Liver (tissue), 9 donors: ENCODE results near the gene GPC2. TPM values are rescaled to one million over a fixed set of nuclear protein-coding genes. Genes with fewer than 3 reads are reported as not detected.

Experiments
- DNase-seq: peaks from one replicate; pipeline ENCODE4 v3.0.0-alpha.2; 2017; ENCODE audit warnings: low spot score
- H3K27ac ChIP-seq, 2 donors: one replicate each; pipeline ENCODE4 v1.7.0; 2013; ENCODE audit warnings: inconsistent platforms in 2 of 2, low read length in 2 of 2, control low read depth in 1 of 2, low read depth in 1 of 2, mild to moderate bottlenecking in 1 of 2
- H3K27me3 ChIP-seq, 4 donors: one replicate each; pipeline versions ENCODE4 v1.6.1 to v1.7.0; 2013; ENCODE audit warnings: low read length in 3 of 4, inconsistent platforms in 1 of 4, mild to moderate bottlenecking in 1 of 4, moderate library complexity in 1 of 4; ENCODE audit not compliant: control insufficient read depth in 4 of 4, insufficient read depth in 4 of 4
- H3K36me3 ChIP-seq, 4 donors: one replicate each; pipeline versions ENCODE4 v1.6.1 to v1.7.0; 2013; ENCODE audit warnings: low read length in 3 of 4, mild to moderate bottlenecking in 3 of 4, low read depth in 1 of 4, moderate library complexity in 1 of 4; ENCODE audit not compliant: control insufficient read depth in 4 of 4, insufficient read depth in 3 of 4
- H3K4me1 ChIP-seq, 4 donors: one replicate each; pipeline versions ENCODE4 v1.6.1 to v1.7.0; 2013; ENCODE audit warnings: low read length in 3 of 4, mild to moderate bottlenecking in 3 of 4, moderate library complexity in 1 of 4; ENCODE audit not compliant: control insufficient read depth in 4 of 4, insufficient read depth in 4 of 4
- H3K4me3 ChIP-seq, 3 donors: one replicate each; pipeline versions ENCODE4 v1.6.1 to v1.7.0; 2013; ENCODE audit warnings: low read length in 3 of 3, control low read depth in 1 of 3, low read depth in 1 of 3, mild to moderate bottlenecking in 1 of 3
- H3K9ac ChIP-seq, 2 donors: one replicate each; pipeline ENCODE4 v1.7.0; 2013; ENCODE audit warnings: low read length in 2 of 2, mild to moderate bottlenecking in 2 of 2, moderate library complexity in 2 of 2, control low read depth in 1 of 2, low read depth in 1 of 2
- H3K9me3 ChIP-seq, 4 donors: one replicate each; pipeline versions ENCODE4 v1.6.1 to v1.7.0; 2013; ENCODE audit warnings: low read length in 3 of 4; ENCODE audit not compliant: control insufficient read depth in 4 of 4
- EGR1 ChIP-seq, 2 donors: IDR thresholded peaks; 2 replicates each; pipeline ENCODE4 v1.6.1; 2016 to 2018; ENCODE audit warnings: antibody characterized with exemption in 2 of 2, low read depth in 2 of 2
- FOXA1 ChIP-seq: IDR thresholded peaks from 2 replicates; pipeline ENCODE4 v1.6.1; 2016; ENCODE audit warnings: antibody characterized with exemption
- GABPA ChIP-seq, 2 donors: IDR thresholded peaks in 1 of 2; conservative IDR thresholded peaks in 1 of 2; 2 replicates each; pipeline ENCODE4 v1.6.1; 2016; ENCODE audit warnings: antibody characterized with exemption in 2 of 2, mild to moderate bottlenecking in 1 of 2, moderate library complexity in 1 of 2
- HNF4A ChIP-seq, 2 donors: conservative IDR thresholded peaks; 2 replicates each; pipeline ENCODE4 v1.6.1; 2016; ENCODE audit warnings: antibody characterized with exemption in 2 of 2, mild to moderate bottlenecking in 2 of 2
- HNF4G ChIP-seq: IDR thresholded peaks from 2 replicates; pipeline ENCODE4 v1.6.1; 2016; ENCODE audit warnings: antibody characterized with exemption
- NR2F2 ChIP-seq: IDR thresholded peaks from 2 replicates; pipeline ENCODE4 v1.6.1; 2016; ENCODE audit warnings: antibody characterized with exemption
- RXRA ChIP-seq, 2 donors: IDR thresholded peaks; 2 replicates each; pipeline ENCODE4 v1.6.1; 2017 to 2018; ENCODE audit warnings: antibody characterized with exemption in 2 of 2, mild to moderate bottlenecking in 1 of 2
- SP1 ChIP-seq: IDR thresholded peaks from 2 replicates; pipeline ENCODE4 v1.6.1; 2018; ENCODE audit warnings: antibody characterized with exemption, mild to moderate bottlenecking
- TAF1 ChIP-seq: conservative IDR thresholded peaks from 2 replicates; pipeline ENCODE4 v1.6.1; 2016; ENCODE audit warnings: antibody characterized with exemption, mild to moderate bottlenecking
- YY1 ChIP-seq: IDR thresholded peaks from 2 replicates; pipeline ENCODE4 v1.6.1; 2016; ENCODE audit warnings: antibody characterized with exemption, mild to moderate bottlenecking
- whole genome bisulfite sequencing: extraction: QIAGEN DNeasy Blood & Tissue Kit; methylation state at CpG from one replicate; pipeline ENCODE4 v1.1.7; 2013; 5-methylcytosine and 5-hydroxymethylcytosine counted together
- polyA plus RNA-seq, 2 donors: library from polyadenylated mRNA; stranded (reverse) in 1 of 2; unstranded in 1 of 2; fragments of 200-250 nt in 1 of 2; fragments of >200 nt in 1 of 2; fragmentation: Nextera tagmentation in 1 of 2; extraction: Ambion mirVana in 1 of 2; gene quantifications; one replicate each; pipeline versions ENCODE4 v1.2.1 to v1.2.3, GENCODE V29; 2013 to 2015
- total RNA-seq, 2 donors: library from RNA; depleted of rRNA; stranded (reverse); fragments of >200 nt; gene quantifications; one replicate each; pipeline ENCODE4 v1.2.3, GENCODE V29; 2014
- TF ChIP-seq, protein P1 (sequence below): IDR thresholded peaks from 2 replicates; pipeline ENCODE4 v1.6.1; 2016; ENCODE audit warnings: antibody characterized with exemption
- TF ChIP-seq, protein P2 (sequence below): IDR thresholded peaks from 2 replicates; pipeline ENCODE4 v1.6.1; 2016; ENCODE audit warnings: antibody characterized with exemption
- TF ChIP-seq, protein P3 (sequence below): IDR thresholded peaks from 2 replicates; pipeline ENCODE4 v1.6.1; 2016; ENCODE audit warnings: antibody characterized with exemption
- TF ChIP-seq, protein P4 (sequence below): IDR thresholded peaks from 2 replicates; pipeline ENCODE4 v1.6.1; 2016; ENCODE audit warnings: antibody characterized with exemption, mild to moderate bottlenecking
- donor health status: healthy.
- donor health status: healthy.
- donor health status: healthy.
- donor health status: healthy.
- donor health status: healthy.

The GPC2 gene
- total and polyA plus RNA-seq, 4 donors = 0.14 to 0.79 (median 0.33) TPM; not detected in 1

DNA sequence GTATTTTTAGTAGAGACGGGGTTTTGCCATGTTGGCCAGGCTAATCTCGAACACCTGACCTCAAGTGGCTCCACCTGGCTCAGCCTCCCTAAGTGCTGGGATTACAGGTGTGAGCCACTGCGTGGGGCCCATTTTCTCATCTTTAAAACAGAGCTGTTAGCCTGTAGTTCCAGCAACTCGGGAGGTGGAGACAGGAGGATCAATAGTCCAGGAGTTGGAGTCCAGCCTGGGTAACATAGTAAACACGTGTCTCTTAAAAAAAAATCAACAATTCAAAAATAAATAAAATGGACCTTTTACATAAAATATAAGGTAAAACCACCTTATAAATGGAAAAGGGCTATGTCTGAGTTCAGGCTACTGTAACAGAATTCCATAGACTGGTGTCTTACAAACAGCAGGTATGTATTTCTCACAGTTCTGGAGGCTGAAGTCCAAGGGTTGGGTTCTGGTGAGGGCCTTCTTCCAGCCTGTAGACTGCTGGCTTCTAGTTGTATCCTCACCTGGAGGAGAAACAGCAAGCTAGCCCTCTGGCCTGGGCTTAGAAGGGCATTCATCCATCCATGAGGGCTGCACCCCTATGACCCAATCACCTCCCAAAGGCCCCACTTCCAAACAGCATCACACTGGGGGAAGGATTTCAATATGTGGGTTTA lies 35.6 kb upstream of the GPC2 start (continued):
- TF ChIP-seq, protein P1, sequence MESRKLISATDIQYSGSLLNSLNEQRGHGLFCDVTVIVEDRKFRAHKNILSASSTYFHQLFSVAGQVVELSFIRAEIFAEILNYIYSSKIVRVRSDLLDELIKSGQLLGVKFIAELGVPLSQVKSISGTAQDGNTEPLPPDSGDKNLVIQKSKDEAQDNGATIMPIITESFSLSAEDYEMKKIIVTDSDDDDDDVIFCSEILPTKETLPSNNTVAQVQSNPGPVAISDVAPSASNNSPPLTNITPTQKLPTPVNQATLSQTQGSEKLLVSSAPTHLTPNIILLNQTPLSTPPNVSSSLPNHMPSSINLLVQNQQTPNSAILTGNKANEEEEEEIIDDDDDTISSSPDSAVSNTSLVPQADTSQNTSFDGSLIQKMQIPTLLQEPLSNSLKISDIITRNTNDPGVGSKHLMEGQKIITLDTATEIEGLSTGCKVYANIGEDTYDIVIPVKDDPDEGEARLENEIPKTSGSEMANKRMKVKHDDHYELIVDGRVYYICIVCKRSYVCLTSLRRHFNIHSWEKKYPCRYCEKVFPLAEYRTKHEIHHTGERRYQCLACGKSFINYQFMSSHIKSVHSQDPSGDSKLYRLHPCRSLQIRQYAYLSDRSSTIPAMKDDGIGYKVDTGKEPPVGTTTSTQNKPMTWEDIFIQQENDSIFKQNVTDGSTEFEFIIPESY = peak; percentile 28
- TF ChIP-seq TAF1 = no peak
- no peak for TF ChIP-seq FOXA1
- TF ChIP-seq NR2F2 = no peak
- TF ChIP-seq SP1 = peak; percentile 43
- TF ChIP-seq HNF4A (conservative IDR thresholded peaks at IDR 0.05) = peak; percentile 83 to 87
- no peak for TF ChIP-seq GABPA (IDR thresholded peaks at IDR 0.05 in 1 of 2, conservative IDR thresholded peaks at IDR 0.05 in 1 of 2)
- TF ChIP-seq RXRA (IDR thresholded peaks at IDR 0.05) = peak in 1 of 2 donors; percentile 29
- no peak for TF ChIP-seq EGR1 (IDR thresholded peaks at IDR 0.05; ENCODE audit: low read depth in 2 of 2)
- TF ChIP-seq, protein P2, sequence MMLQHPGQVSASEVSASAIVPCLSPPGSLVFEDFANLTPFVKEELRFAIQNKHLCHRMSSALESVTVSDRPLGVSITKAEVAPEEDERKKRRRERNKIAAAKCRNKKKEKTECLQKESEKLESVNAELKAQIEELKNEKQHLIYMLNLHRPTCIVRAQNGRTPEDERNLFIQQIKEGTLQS = no peak

- Histone ChIP-seq H3K9ac (no peak overlapping the region), H3K9me3 (no peaks in the 10 kb centered on the region), H3K27me3 (no peaks in the 10 kb centered on the region), H3K4me1 (peaks cover 9 to 38% (median 31%) of the 10 kb centered on the region in 4 donors), H3K27ac (no peak overlapping the region), H3K36me3 (no peaks in the 10 kb centered on the region), H3K4me3 (no peak overlapping the region)
- WGBS = 54% methylated on average over 7 of the region's 7 CpGs
- no peak for DNase-seq
- TF ChIP-seq, protein P3, sequence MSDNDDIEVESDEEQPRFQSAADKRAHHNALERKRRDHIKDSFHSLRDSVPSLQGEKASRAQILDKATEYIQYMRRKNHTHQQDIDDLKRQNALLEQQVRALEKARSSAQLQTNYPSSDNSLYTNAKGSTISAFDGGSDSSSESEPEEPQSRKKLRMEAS = no peak
- TF ChIP-seq YY1 (no peak), HNF4G (no peak), HNF4A (conservative IDR thresholded peaks at IDR 0.05) (peak; percentile 50 to 57), FOXA1 (no peak), RXRA (IDR thresholded peaks at IDR 0.05) (peak in 1 of 2 donors; percentile 23), SP1 (no peak), EGR1 (IDR thresholded peaks at IDR 0.05; ENCODE audit: low read depth in 2 of 2) (no peak)
- TF ChIP-seq, protein P4, sequence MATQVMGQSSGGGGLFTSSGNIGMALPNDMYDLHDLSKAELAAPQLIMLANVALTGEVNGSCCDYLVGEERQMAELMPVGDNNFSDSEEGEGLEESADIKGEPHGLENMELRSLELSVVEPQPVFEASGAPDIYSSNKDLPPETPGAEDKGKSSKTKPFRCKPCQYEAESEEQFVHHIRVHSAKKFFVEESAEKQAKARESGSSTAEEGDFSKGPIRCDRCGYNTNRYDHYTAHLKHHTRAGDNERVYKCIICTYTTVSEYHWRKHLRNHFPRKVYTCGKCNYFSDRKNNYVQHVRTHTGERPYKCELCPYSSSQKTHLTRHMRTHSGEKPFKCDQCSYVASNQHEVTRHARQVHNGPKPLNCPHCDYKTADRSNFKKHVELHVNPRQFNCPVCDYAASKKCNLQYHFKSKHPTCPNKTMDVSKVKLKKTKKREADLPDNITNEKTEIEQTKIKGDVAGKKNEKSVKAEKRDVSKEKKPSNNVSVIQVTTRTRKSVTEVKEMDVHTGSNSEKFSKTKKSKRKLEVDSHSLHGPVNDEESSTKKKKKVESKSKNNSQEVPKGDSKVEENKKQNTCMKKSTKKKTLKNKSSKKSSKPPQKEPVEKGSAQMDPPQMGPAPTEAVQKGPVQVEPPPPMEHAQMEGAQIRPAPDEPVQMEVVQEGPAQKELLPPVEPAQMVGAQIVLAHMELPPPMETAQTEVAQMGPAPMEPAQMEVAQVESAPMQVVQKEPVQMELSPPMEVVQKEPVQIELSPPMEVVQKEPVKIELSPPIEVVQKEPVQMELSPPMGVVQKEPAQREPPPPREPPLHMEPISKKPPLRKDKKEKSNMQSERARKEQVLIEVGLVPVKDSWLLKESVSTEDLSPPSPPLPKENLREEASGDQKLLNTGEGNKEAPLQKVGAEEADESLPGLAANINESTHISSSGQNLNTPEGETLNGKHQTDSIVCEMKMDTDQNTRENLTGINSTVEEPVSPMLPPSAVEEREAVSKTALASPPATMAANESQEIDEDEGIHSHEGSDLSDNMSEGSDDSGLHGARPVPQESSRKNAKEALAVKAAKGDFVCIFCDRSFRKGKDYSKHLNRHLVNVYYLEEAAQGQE = no peak
- TF ChIP-seq, protein P2 = no peak
Measured at GRCh38 chr7:100211342-100211780, 34.2 kb upstream of the GPC2 start.
